ENCODE measurements around the gene AP1AR.
A peak's percentile ranks its signal among the peaks of the same experiment; 100 is the strongest.

AP1AR gene, protein sequence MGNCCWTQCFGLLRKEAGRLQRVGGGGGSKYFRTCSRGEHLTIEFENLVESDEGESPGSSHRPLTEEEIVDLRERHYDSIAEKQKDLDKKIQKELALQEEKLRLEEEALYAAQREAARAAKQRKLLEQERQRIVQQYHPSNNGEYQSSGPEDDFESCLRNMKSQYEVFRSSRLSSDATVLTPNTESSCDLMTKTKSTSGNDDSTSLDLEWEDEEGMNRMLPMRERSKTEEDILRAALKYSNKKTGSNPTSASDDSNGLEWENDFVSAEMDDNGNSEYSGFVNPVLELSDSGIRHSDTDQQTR

GRCh38 chr4:112231779-112232713 is at the start of gene AP1AR:
Gene AP1AR, plus strand, starts transcription at chr4:112231787. Its CDS starts 305 bp downstream, at chr4:112232092.
- TF ChIP-seq CTCF (IDR thresholded peaks at IDR 0.05) = no peak
- Histone ChIP-seq H3K27ac (peak within 1 kb of the TSS; percentile 84), H3K4me3 (ENCODE audit: low read depth, low read length) (peak within 1 kb of the TSS; percentile 99), H2AFZ (peak within 1 kb of the TSS; percentile 99), H3K9ac (peak within 1 kb of the TSS; percentile 61), H3K79me2 (no peaks in the 10 kb centered on the region), H3K27me3 (ENCODE audit: control insufficient read depth, insufficient read depth, low read length) (no peaks in the 10 kb centered on the region), H3K4me1 (no peaks in the 10 kb centered on the region), H3K36me3 (ENCODE audit: control insufficient read depth, insufficient read depth, low read length) (no peaks in the 10 kb centered on the region), H3K9me3 (ENCODE audit: control insufficient read depth, low read length) (no peaks in the 10 kb centered on the region), H3K4me2 (ENCODE audit: low read length) (peak within 1 kb of the TSS; percentile 79)

DNA sequence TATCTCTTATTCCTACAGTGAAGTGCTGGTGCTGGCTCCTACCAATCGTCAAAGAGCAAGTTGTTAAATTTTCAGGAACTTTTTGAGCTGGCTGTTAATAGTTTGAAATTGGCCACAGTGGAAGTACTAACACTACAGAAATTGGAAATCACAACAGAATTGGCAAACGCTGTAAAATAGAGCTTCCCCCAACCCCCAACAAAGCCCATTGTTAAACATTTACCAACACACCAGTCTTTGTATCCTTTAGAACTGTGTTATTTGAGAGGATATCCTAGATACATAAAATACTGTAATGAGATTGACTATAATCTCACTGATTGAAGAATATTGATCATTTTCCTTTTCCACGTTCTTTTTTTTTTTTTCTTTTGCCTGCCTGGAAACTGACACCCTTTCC is 49.0 kb upstream of the AP1AR start:
- Histone ChIP-seq H3K79me2 (no peaks in the 10 kb centered on the region), H3K9ac (no peak overlapping the region), H3K27me3 (ENCODE audit: control insufficient read depth, insufficient read depth, low read length) (no peaks in the 10 kb centered on the region), H3K36me3 (ENCODE audit: control insufficient read depth, insufficient read depth, low read length) (no peaks in the 10 kb centered on the region), H3K9me3 (ENCODE audit: control insufficient read depth, low read length) (no peaks in the 10 kb centered on the region), H2AFZ (no peak overlapping the region), H3K4me2 (ENCODE audit: low read length) (no peak overlapping the region), H3K27ac (no peak overlapping the region), H3K4me3 (ENCODE audit: low read depth, low read length) (no peak overlapping the region), H3K4me1 (no peaks in the 10 kb centered on the region)
- TF ChIP-seq CTCF (IDR thresholded peaks at IDR 0.05) = no peak

GRCh38 chr4:112183252-112183651 is 48.3 kb upstream of the AP1AR start:
- Histone ChIP-seq H3K36me3 (ENCODE audit: control insufficient read depth, insufficient read depth, low read length) (no peaks in the 10 kb centered on the region), H3K9me3 (ENCODE audit: control insufficient read depth, low read length) (no peaks in the 10 kb centered on the region), H3K4me3 (ENCODE audit: low read depth, low read length) (no peak overlapping the region), H3K4me2 (ENCODE audit: low read length) (no peak overlapping the region), H3K27me3 (ENCODE audit: control insufficient read depth, insufficient read depth, low read length) (no peaks in the 10 kb centered on the region), H3K27ac (no peak overlapping the region), H2AFZ (no peak overlapping the region), H3K9ac (no peak overlapping the region), H3K4me1 (no peaks in the 10 kb centered on the region), H3K79me2 (no peaks in the 10 kb centered on the region)
- no peak for TF ChIP-seq CTCF (IDR thresholded peaks at IDR 0.05)

GRCh38 chr4:112184438-112184837 is 47.1 kb upstream of the AP1AR start:
- Histone ChIP-seq H3K27me3 (ENCODE audit: control insufficient read depth, insufficient read depth, low read length) (no peaks in the 10 kb centered on the region), H3K4me2 (ENCODE audit: low read length) (no peak overlapping the region), H3K9ac (no peak overlapping the region), H3K27ac (no peak overlapping the region), H2AFZ (no peak overlapping the region), H3K9me3 (ENCODE audit: control insufficient read depth, low read length) (no peaks in the 10 kb centered on the region), H3K4me1 (no peaks in the 10 kb centered on the region), H3K36me3 (ENCODE audit: control insufficient read depth, insufficient read depth, low read length) (no peaks in the 10 kb centered on the region), H3K79me2 (no peaks in the 10 kb centered on the region), H3K4me3 (ENCODE audit: low read depth, low read length) (no peak overlapping the region)
- TF ChIP-seq CTCF (IDR thresholded peaks at IDR 0.05) = no peak
